SK-N-MC (cell line): Measurements from ENCODE around the gene IGF2BP2.

Source experiments
- EZH2 ChIP-seq: fragments of 200-600 bp; sonication (generic); IDR thresholded peaks from one replicate; pipeline ENCODE4 v1.6.1; 2017; ENCODE audit warnings: antibody characterized with exemption
- POLR2AphosphoS5 ChIP-seq: IDR thresholded peaks from 2 replicates; pipeline ENCODE4 v1.6.1; 2012; ENCODE audit warnings: mild to moderate bottlenecking, low read depth, low read length, borderline replicate concordance

- no peak for TF ChIP-seq EZH2
- TF ChIP-seq POLR2AphosphoS5: no peak
These were observed 113.5 kb downstream of the IGF2BP2 start for GRCh38 chr3:185711255-185711870.
